ENCODE data around the gene VCL. TPM values are rescaled to one million over a fixed set of nuclear protein-coding genes. Genes with fewer than 3 reads are reported as not detected.

Gene VCL
- total and polyA plus RNA-seq, 9 of the 15 experiments (the other 6 are each of a cell fraction or from before 2014, with no cell fraction given): 29.8 to 186 (median 76.4) TPM

DNA sequence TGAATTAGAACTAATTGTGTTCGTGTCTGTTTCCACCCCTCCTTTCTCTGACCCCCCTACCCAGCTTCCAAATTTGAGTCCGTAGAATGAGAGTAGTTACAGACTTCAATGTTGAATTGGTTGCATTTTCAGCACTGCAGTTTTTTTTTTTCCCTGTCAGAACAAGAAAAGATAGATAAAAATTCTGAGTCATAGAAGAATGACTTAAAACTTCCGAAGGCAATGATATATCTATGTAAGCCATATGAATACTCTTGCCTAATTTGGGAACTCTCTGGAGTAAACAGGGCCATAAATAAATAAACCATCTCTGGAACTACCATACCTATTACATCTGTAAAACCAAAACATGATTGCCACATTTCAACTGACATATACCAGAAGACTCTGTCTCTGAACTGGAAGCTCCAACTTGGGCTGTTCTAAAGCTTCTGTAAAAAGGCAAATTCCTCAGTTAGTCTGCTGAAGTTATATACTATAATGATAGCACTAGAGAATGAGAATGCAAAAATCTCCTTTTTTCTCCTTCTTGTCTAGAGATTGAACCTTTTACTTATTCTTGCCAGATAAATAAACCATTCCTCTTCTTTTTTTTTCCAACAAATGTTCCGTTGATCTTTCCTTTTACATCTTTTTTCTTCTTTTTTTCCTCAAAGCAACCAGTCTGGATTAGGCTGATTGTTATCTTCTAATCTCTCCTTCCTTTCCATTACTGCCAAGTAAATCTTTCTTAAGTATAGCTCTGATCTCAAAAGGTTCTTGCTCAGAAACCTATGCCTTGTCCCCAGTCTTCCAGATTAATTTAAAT is 23.5 kb downstream of the VCL start (continued):
- TF ChIP-seq COPS2 (conservative IDR thresholded peaks at IDR 0.05) (no peak), SREBF2 (CRISPR knock-in tag; IDR thresholded peaks at IDR 0.05) (no peak), ZNF518B (CRISPR knock-in tag; IDR thresholded peaks at IDR 0.05) (no peak), ZNF644 (tag; IDR thresholded peaks at IDR 0.05; ENCODE audit: low read depth) (peak; percentile 15; the same call in 1 of the 2 replicates), ZNF696 (CRISPR knock-in tag; conservative IDR thresholded peaks at IDR 0.05) (no peak), DACH1 (IDR thresholded peaks at IDR 0.05; ENCODE audit: partially characterized antibody) (peak; percentile 68)
- TF ChIP-seq, protein P1, sequence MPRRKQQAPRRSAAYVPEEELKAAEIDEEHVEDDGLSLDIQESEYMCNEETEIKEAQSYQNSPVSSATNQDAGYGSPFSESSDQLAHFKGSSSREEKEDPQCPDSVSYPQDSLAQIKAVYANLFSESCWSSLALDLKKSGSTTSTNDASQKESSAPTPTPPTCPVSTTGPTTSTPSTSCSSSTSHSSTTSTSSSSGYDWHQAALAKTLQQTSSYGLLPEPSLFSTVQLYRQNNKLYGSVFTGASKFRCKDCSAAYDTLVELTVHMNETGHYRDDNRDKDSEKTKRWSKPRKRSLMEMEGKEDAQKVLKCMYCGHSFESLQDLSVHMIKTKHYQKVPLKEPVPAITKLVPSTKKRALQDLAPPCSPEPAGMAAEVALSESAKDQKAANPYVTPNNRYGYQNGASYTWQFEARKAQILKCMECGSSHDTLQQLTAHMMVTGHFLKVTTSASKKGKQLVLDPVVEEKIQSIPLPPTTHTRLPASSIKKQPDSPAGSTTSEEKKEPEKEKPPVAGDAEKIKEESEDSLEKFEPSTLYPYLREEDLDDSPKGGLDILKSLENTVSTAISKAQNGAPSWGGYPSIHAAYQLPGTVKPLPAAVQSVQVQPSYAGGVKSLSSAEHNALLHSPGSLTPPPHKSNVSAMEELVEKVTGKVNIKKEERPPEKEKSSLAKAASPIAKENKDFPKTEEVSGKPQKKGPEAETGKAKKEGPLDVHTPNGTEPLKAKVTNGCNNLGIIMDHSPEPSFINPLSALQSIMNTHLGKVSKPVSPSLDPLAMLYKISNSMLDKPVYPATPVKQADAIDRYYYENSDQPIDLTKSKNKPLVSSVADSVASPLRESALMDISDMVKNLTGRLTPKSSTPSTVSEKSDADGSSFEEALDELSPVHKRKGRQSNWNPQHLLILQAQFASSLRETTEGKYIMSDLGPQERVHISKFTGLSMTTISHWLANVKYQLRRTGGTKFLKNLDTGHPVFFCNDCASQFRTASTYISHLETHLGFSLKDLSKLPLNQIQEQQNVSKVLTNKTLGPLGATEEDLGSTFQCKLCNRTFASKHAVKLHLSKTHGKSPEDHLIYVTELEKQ (CRISPR knock-in tag; IDR thresholded peaks at IDR 0.05): no peak
- TF ChIP-seq, protein P2, sequence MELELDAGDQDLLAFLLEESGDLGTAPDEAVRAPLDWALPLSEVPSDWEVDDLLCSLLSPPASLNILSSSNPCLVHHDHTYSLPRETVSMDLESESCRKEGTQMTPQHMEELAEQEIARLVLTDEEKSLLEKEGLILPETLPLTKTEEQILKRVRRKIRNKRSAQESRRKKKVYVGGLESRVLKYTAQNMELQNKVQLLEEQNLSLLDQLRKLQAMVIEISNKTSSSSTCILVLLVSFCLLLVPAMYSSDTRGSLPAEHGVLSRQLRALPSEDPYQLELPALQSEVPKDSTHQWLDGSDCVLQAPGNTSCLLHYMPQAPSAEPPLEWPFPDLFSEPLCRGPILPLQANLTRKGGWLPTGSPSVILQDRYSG (tag; conservative IDR thresholded peaks at IDR 0.05; ENCODE audit: low read depth): no peak

Data from K562 (cell line).